HL-60 (cell line): ENCODE measurements around the gene OR4P4.

Experiments used
- DNase-seq, 2 experiments: peaks; one replicate each; pipeline ENCODE4 v3.0.0-alpha.2; 2010 to 2020; ENCODE audit warnings: low read depth in 1 of 2, low spot score in 1 of 2
- H3K27ac ChIP-seq: fragments of 250-450 bp; sonication (Bioruptor Pico); replicated peaks from 2 replicates; pipeline ENCODE4 v1.5.1; 2020; ENCODE audit warnings: mild to moderate bottlenecking, moderate library complexity
- H3K27me3 ChIP-seq: fragments of 250-450 bp; sonication (Bioruptor Pico); 2 replicates; pipeline ENCODE4 v1.5.1; 2021; ENCODE audit warnings: mild to moderate bottlenecking, moderate library complexity; ENCODE audit not compliant: insufficient read depth, poor library complexity, severe bottlenecking
- H3K4me3 ChIP-seq: replicated peaks from 2 replicates; pipeline ENCODE4 v1.5.1; 2011; ENCODE audit warnings: mild to moderate bottlenecking, control low read depth, low read length; ENCODE audit not compliant: insufficient read depth
- GABPA ChIP-seq: IDR thresholded peaks from 2 replicates; pipeline ENCODE4 v1.6.1; 2012; ENCODE audit warnings: low read depth
- POLR2AphosphoS5 ChIP-seq: IDR thresholded peaks from 2 replicates; pipeline ENCODE4 v1.6.1; 2012; ENCODE audit warnings: low read depth
- SPI1 ChIP-seq: IDR thresholded peaks from 2 replicates; pipeline ENCODE4 v1.6.1; 2012; ENCODE audit warnings: low read depth, mild to moderate bottlenecking, borderline replicate concordance
- TF ChIP-seq, protein P1 (sequence below): IDR thresholded peaks from one replicate; pipeline ENCODE4 v1.5.1; 2011; ENCODE audit warnings: low read length, control low read depth, inconsistent platforms; ENCODE audit not compliant: insufficient read depth
- TF ChIP-seq, protein P2 (sequence below): IDR thresholded peaks from 2 replicates; pipeline ENCODE4 v1.6.1; 2012; ENCODE audit warnings: low read depth; ENCODE audit not compliant: insufficient replicate concordance

OR4P4 gene

DNA sequence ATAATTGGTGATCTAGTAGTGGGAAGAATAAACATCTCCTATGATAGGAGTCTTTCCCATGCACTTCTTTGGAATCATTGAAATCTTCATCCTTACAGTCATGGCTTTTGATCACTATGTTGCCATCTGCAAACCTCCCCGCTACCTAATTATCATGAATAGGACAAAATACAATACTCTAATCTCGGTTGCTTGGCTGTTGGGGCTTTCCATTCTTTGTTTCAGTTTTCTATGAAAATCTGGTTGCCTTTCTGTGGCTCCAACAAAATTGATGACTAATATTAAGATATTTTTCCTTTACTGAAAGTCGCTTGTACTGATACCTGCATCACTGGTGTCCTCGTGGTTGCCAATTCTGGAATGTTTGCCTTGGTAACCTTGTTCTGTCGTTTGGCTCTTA, 38.9 kb downstream of the OR4P4 start:
- no peak for DNase-seq
- Histone ChIP-seq H3K27me3 (no peaks in the 10 kb centered on the region), H3K27ac (no peak overlapping the region), H3K4me3 (no peak overlapping the region)
- no peak for TF ChIP-seq POLR2AphosphoS5
- TF ChIP-seq, protein P1, sequence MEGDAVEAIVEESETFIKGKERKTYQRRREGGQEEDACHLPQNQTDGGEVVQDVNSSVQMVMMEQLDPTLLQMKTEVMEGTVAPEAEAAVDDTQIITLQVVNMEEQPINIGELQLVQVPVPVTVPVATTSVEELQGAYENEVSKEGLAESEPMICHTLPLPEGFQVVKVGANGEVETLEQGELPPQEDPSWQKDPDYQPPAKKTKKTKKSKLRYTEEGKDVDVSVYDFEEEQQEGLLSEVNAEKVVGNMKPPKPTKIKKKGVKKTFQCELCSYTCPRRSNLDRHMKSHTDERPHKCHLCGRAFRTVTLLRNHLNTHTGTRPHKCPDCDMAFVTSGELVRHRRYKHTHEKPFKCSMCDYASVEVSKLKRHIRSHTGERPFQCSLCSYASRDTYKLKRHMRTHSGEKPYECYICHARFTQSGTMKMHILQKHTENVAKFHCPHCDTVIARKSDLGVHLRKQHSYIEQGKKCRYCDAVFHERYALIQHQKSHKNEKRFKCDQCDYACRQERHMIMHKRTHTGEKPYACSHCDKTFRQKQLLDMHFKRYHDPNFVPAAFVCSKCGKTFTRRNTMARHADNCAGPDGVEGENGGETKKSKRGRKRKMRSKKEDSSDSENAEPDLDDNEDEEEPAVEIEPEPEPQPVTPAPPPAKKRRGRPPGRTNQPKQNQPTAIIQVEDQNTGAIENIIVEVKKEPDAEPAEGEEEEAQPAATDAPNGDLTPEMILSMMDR, result no peak
- TF ChIP-seq SPI1, result no peak
- TF ChIP-seq, protein P2, sequence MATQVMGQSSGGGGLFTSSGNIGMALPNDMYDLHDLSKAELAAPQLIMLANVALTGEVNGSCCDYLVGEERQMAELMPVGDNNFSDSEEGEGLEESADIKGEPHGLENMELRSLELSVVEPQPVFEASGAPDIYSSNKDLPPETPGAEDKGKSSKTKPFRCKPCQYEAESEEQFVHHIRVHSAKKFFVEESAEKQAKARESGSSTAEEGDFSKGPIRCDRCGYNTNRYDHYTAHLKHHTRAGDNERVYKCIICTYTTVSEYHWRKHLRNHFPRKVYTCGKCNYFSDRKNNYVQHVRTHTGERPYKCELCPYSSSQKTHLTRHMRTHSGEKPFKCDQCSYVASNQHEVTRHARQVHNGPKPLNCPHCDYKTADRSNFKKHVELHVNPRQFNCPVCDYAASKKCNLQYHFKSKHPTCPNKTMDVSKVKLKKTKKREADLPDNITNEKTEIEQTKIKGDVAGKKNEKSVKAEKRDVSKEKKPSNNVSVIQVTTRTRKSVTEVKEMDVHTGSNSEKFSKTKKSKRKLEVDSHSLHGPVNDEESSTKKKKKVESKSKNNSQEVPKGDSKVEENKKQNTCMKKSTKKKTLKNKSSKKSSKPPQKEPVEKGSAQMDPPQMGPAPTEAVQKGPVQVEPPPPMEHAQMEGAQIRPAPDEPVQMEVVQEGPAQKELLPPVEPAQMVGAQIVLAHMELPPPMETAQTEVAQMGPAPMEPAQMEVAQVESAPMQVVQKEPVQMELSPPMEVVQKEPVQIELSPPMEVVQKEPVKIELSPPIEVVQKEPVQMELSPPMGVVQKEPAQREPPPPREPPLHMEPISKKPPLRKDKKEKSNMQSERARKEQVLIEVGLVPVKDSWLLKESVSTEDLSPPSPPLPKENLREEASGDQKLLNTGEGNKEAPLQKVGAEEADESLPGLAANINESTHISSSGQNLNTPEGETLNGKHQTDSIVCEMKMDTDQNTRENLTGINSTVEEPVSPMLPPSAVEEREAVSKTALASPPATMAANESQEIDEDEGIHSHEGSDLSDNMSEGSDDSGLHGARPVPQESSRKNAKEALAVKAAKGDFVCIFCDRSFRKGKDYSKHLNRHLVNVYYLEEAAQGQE, result no peak
- no peak for TF ChIP-seq GABPA
